ACC112 (cell line): Measurements from ENCODE around the gene QPRT.
"Not testable (repeated sequence)": the region's sequence is repeated elsewhere in the genome, so short reads cannot be mapped to it uniquely, and the experiment has no call there.

Experiments used
- H2AFZ ChIP-seq: fragments of 200-600 bp; sonication (generic); one replicate; pipeline ENCODE4 v1.6.0; 2017; ENCODE audit warnings: antibody characterized with exemption, low read length; ENCODE audit not compliant: unreplicated experiment
- H3K27ac ChIP-seq: fragments of 200-600 bp; sonication (generic); 2 replicates; pipeline ENCODE4 v1.5.1; 2014; ENCODE audit warnings: low read depth, mild to moderate bottlenecking, antibody characterized with exemption, low read length, moderate library complexity
- H3K27me3 ChIP-seq: fragments of 200-600 bp; sonication (generic); 2 replicates; pipeline ENCODE4 v1.6.1; 2014; ENCODE audit warnings: mild to moderate bottlenecking, antibody characterized with exemption, low read length, moderate library complexity, mixed read lengths; ENCODE audit not compliant: insufficient read depth
- H3K36me3 ChIP-seq: fragments of 200-600 bp; sonication (generic); 2 replicates; pipeline ENCODE4 v1.6.1; 2016; ENCODE audit warnings: mild to moderate bottlenecking, antibody characterized with exemption, low read length, moderate library complexity, mixed read lengths; ENCODE audit not compliant: insufficient read depth
- H3K4me1 ChIP-seq: fragments of 200-600 bp; sonication (generic); one replicate; pipeline ENCODE4 v1.6.1; 2016; ENCODE audit warnings: low read length, mixed read lengths; ENCODE audit not compliant: insufficient read depth, unreplicated experiment, control insufficient read depth
- H3K4me3 ChIP-seq: fragments of 200-600 bp; sonication (generic); 2 replicates; pipeline ENCODE4 v1.5.1; 2014; ENCODE audit warnings: mild to moderate bottlenecking, low read depth, low read length
- H3K79me2 ChIP-seq: fragments of 200-600 bp; sonication (generic); one replicate; pipeline ENCODE4 v1.6.0; 2016; ENCODE audit warnings: low read length; ENCODE audit not compliant: control insufficient read depth, unreplicated experiment, insufficient read depth

Gene QPRT

GRCh38 chr16:29676989-29677785 lies 1.8 kb upstream of the QPRT start:
- no peak overlapping the region for H3K27ac ChIP-seq
- no peaks in the 10 kb centered on the region for H3K36me3 ChIP-seq
- no peaks in the 10 kb centered on the region for H3K4me1 ChIP-seq
- no peaks in the 10 kb centered on the region for H3K27me3 ChIP-seq
- H3K79me2 ChIP-seq: no peaks in the 10 kb centered on the region
- no peak overlapping the region for H2AFZ ChIP-seq
- no peak overlapping the region for H3K4me3 ChIP-seq

DNA sequence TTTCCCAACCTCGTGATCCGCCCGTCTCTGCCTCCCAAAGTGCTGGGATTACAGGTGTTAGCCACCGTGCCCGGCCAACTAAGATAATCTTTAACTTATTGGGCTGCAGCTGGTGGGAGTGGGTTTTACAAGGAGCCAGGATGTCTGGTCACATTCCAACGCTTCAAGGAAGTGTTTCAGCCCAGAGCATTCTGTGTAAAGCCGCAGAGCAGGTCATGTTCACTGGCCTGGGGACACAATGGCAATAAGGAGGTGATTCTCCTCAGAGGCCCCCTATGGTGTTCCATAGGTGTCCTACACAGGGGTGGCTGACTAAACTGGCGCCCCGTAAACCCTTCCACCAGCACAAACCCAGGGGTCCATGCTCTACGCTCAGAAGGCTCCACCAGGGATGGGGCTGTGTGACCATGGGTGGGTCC lies 1.2 kb downstream of the QPRT start:
- Histone ChIP-seq H3K27ac (no peak overlapping the region), H3K27me3 (no peaks in the 10 kb centered on the region), H3K4me3 (peak overlapping the region; percentile 66), H3K36me3 (no peaks in the 10 kb centered on the region), H2AFZ (no peak overlapping the region), H3K79me2 (no peaks in the 10 kb centered on the region), H3K4me1 (no peaks in the 10 kb centered on the region)

DNA sequence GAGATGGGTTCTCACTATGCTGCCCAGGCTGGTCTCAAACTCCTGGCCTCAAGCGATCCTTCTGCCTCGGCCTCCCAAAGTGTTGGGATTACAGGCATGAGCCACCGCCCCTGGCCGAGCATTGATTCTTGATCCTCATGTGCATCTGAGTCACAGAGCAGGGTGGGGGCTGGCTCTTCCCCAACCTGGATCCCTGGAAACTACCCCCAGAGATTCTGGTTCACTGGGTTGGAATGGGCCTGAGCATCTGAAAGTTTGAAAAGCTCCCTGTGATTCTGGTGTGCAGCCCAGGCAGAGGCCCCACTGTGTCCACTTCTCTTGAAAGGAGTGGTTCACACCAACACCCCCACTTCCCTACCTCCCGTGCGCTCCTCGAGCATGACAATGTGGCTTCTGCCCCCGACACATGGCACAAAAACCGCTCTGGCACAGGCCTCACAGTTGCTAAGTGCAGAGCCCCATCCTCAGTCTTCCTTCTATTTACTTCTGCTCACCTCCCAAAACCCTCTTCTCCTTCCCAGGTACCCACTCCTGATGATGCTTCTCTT lies 4.6 kb downstream of the QPRT start:
- Histone ChIP-seq H3K79me2 (no peaks in the 10 kb centered on the region), H2AFZ (no peak overlapping the region), H3K36me3 (no peaks in the 10 kb centered on the region), H3K27me3 (no peaks in the 10 kb centered on the region), H3K4me3 (no peak overlapping the region), H3K27ac (no peak overlapping the region), H3K4me1 (no peaks in the 10 kb centered on the region)

DNA sequence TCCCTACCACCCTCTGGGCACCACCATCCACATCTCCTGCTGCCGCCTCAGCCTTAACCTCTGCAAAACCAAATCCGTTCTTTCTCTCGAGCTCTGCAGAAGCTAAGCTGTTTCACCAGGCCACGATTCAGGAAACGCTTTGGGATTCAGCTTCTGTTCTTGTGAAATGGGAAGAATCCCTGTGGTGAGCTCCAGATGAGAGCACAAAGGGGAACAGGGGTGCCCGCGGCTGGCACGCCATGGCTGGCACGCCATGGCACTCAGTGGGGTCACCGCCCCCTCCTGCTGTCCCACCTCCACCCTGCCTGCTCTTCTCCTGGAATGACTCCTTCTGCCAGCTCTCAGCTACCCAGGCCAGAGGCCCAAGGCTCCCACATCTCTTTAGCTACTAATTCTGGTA lies 5.7 kb downstream of the QPRT start:
- Histone ChIP-seq H3K4me3 (no peak overlapping the region), H3K27me3 (no peaks in the 10 kb centered on the region), H3K36me3 (no peaks in the 10 kb centered on the region), H2AFZ (no peak overlapping the region), H3K79me2 (no peaks in the 10 kb centered on the region), H3K27ac (no peak overlapping the region), H3K4me1 (no peaks in the 10 kb centered on the region)

DNA sequence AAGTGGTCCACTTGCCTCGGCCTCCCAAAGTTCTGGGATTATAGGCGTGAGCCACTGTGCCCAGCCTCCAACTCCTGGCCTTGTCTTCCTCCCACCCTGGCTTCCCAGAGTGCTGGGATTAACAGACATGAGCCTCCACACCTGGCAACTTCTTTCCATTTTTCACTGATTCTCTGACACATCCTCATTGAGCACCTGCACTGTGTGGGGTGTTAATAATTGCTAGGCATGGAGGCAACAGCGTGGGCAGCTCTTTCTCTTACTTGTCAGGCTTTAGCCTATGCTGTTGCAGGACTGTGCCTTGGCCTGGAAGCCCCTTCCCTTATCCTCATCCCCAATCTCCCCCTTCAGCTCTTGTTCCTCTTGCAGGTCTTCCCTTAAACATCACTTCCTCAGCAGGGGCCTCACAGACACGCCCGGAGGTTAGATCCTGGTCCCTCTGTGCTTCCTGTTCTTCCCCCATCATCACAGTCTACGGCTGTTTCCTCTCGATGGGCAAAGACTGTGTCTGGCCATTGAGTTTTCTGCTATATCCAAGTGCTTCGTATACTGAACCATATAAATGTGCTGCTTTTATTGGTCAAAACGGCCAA lies 7.9 kb downstream of the QPRT start:
- no peak overlapping the region for H3K27ac ChIP-seq
- no peaks in the 10 kb centered on the region for H3K36me3 ChIP-seq
- H2AFZ ChIP-seq: no peak overlapping the region
- no peaks in the 10 kb centered on the region for H3K27me3 ChIP-seq
- H3K79me2 ChIP-seq: no peaks in the 10 kb centered on the region
- no peak overlapping the region for H3K4me3 ChIP-seq
- H3K4me1 ChIP-seq: no peaks in the 10 kb centered on the region

GRCh38 chr16:29687755-29688154 lies 8.8 kb downstream of the QPRT start:
- Histone ChIP-seq H2AFZ (no peak overlapping the region), H3K27me3 (no peaks in the 10 kb centered on the region), H3K79me2 (no peaks in the 10 kb centered on the region), H3K4me1 (no peaks in the 10 kb centered on the region), H3K36me3 (no peaks in the 10 kb centered on the region), H3K27ac (no peak overlapping the region), H3K4me3 (no peak overlapping the region)

DNA sequence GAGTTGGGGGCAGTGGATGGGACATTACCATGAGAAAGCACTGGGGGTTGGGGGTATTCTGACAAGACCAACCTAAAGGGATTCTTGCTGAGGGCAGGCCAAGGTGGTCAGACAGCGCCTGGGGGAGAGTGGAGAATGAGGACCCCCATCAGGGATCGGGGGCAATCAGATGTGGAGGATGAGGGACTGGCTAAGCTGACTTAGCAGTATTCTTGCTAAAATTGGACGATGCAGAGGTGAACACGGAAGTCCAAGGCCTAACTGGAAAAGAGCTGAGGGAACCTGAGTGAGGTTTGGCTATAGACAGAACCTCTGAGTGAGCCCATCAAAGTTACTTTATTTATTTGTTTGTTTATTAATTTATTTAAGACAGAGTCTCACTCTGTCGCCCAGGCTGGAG lies 9.2 kb downstream of the QPRT start:
- Histone ChIP-seq H3K36me3 (no peaks in the 10 kb centered on the region), H3K4me1 (no peaks in the 10 kb centered on the region), H2AFZ (no peak overlapping the region), H3K27ac (no peak overlapping the region), H3K79me2 (no peaks in the 10 kb centered on the region), H3K4me3 (no peak overlapping the region), H3K27me3 (no peaks in the 10 kb centered on the region)

- not testable (repeated sequence) for H2AFZ ChIP-seq, H3K4me1 ChIP-seq, H3K27me3 ChIP-seq, H3K4me3 ChIP-seq, H3K36me3 ChIP-seq, H3K79me2 ChIP-seq, H3K27ac ChIP-seq
These were observed 10.7 kb downstream of the QPRT start for GRCh38 chr16:29689490-29690351.

GRCh38 chr16:29692606-29693005 lies 13.6 kb downstream of the QPRT start:
- H2AFZ ChIP-seq, H3K27ac ChIP-seq, H3K79me2 ChIP-seq, H3K27me3 ChIP-seq, H3K36me3 ChIP-seq, H3K4me1 ChIP-seq, H3K4me3 ChIP-seq: not testable (repeated sequence)

- no peaks in the 10 kb centered on the region for H3K27me3 ChIP-seq
- H3K36me3 ChIP-seq: no peaks in the 10 kb centered on the region
- H3K4me1 ChIP-seq: no peaks in the 10 kb centered on the region
- H2AFZ ChIP-seq: no peak overlapping the region
- no peak overlapping the region for H3K4me3 ChIP-seq
- H3K79me2 ChIP-seq: no peaks in the 10 kb centered on the region
- H3K27ac ChIP-seq: no peak overlapping the region
These were observed 15.6 kb downstream of the QPRT start for GRCh38 chr16:29694384-29695195.
